ENCODE measurements around the gene CHRFAM7A. TPM values are rescaled to one million over a fixed set of nuclear protein-coding genes. Genes with fewer than 3 reads are reported as not detected.
"Not testable (repeated sequence)": the region's sequence is repeated elsewhere in the genome, so short reads cannot be mapped to it uniquely, and the experiment has no call there.

The CHRFAM7A gene
- total RNA-seq, 1 donor = 5.1 TPM

- not testable (repeated sequence) for H3K4me1 ChIP-seq (ENCODE audit: insufficient read depth, low read length); H3K4me3 ChIP-seq (ENCODE audit: low read length); H3K27me3 ChIP-seq (ENCODE audit: insufficient read depth, low read length); H3K9me3 ChIP-seq (ENCODE audit: low read depth, low read length)
Observed at GRCh38 chr15:30360990-30361389, 32.4 kb downstream of the CHRFAM7A start.

DNA sequence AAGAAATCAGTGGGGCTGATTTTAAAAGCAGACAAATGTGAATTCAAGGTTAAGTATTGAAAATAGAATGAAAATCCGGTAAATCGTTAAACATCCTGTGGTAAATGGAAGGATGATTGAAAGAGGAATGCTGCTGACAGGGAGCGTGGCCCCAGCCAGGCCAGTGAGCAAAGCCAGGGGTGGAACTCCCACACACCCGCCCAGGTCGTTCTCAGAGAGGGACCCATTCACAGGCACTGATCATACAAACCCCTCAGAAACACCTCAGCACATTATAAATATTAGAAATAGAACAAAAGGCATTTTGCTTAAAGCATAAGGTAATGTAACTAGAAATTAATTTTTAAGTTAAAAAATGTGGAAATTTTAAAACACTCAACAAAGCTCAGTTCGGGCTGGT, 38.3 kb downstream of the CHRFAM7A start:
- H3K4me3 ChIP-seq (ENCODE audit: low read length); H3K9me3 ChIP-seq (ENCODE audit: low read depth, low read length); H3K4me1 ChIP-seq (ENCODE audit: insufficient read depth, low read length); H3K27me3 ChIP-seq (ENCODE audit: insufficient read depth, low read length): not testable (repeated sequence)

DNA sequence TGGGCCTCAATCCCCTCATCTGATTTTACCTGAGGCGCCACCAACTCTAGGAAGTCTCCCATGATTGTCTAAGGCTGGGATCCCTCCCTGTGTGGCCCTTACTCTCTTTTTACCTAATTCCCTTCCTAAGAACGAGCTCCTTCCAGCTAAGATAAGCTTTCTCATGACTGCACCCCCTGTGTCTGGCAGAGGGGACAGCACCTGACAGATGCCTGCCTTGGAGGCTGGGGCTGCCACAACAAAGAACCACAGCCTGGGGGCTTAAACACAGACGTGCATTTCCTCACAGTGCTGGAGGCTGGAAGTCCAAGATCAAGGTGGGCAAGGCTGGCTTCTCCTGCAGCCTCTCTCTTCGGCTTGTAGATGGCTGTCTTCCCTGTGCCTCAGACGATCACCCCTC, 43.5 kb downstream of the CHRFAM7A start:
- not testable (repeated sequence) for H3K9me3 ChIP-seq (ENCODE audit: low read depth, low read length); H3K4me3 ChIP-seq (ENCODE audit: low read length); H3K27me3 ChIP-seq (ENCODE audit: insufficient read depth, low read length); H3K4me1 ChIP-seq (ENCODE audit: insufficient read depth, low read length)

- not testable (repeated sequence) for H3K4me1 ChIP-seq (ENCODE audit: insufficient read depth, low read length); H3K4me3 ChIP-seq (ENCODE audit: low read length); H3K27me3 ChIP-seq (ENCODE audit: insufficient read depth, low read length); H3K9me3 ChIP-seq (ENCODE audit: low read depth, low read length)
Observed at GRCh38 chr15:30336584-30336983, 56.8 kb downstream of the CHRFAM7A start.

GRCh38 chr15:30334152-30334551, 59.2 kb downstream of the CHRFAM7A start:
- H3K4me3 ChIP-seq (ENCODE audit: low read length); H3K27me3 ChIP-seq (ENCODE audit: insufficient read depth, low read length); H3K9me3 ChIP-seq (ENCODE audit: low read depth, low read length); H3K4me1 ChIP-seq (ENCODE audit: insufficient read depth, low read length): not testable (repeated sequence)

- H3K4me1 ChIP-seq (ENCODE audit: insufficient read depth, low read length); H3K9me3 ChIP-seq (ENCODE audit: low read depth, low read length); H3K27me3 ChIP-seq (ENCODE audit: insufficient read depth, low read length); H3K4me3 ChIP-seq (ENCODE audit: low read length): not testable (repeated sequence)
Observed at GRCh38 chr15:30326145-30326544, 67.2 kb downstream of the CHRFAM7A start.

DNA sequence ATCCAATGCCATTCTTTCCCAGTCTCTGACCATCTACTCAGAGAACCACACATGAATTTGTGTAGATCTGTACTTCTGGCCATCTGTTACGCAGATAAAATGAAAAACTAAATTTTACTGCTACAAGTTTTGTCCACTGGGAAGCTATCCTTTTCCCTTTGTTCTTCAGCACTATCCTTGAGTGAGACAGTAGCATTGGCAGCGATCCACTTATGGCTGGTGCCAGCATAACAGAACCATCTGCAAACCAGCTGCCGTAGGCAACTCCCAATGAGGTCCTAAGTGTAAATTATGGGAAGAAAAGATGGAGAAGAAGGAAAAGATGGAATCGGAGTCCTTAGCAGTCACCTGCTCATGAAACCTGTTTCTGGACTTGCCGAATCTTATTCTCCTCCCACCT, 72.3 kb downstream of the CHRFAM7A start:
- not testable (repeated sequence) for H3K9me3 ChIP-seq (ENCODE audit: low read depth, low read length); H3K27me3 ChIP-seq (ENCODE audit: insufficient read depth, low read length); H3K4me1 ChIP-seq (ENCODE audit: insufficient read depth, low read length); H3K4me3 ChIP-seq (ENCODE audit: low read length)

DNA sequence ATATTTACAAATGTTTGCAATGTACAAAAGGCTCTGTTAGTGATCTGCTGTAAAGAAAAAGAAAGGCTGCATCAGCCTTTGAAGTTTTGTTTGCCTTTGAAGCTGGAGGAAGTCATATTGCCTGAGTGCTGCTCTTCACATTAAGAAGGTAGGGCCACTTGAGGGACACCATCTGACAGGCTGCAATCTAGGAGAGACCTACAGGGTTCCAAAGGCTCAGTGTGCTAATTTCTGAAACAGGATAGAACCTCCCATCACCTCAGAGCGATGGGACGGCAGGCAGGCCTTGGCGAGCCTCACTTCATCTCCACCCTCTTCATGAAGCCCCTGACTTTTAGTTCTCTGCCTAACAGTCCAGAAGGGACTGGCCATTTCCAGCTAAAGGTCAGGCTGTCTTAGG, 77.6 kb downstream of the CHRFAM7A start:
- not testable (repeated sequence) for H3K4me1 ChIP-seq (ENCODE audit: insufficient read depth, low read length); H3K27me3 ChIP-seq (ENCODE audit: insufficient read depth, low read length); H3K9me3 ChIP-seq (ENCODE audit: low read depth, low read length); H3K4me3 ChIP-seq (ENCODE audit: low read length)

GRCh38 chr15:30310575-30310974, 82.8 kb downstream of the CHRFAM7A start:
- not testable (repeated sequence) for H3K4me3 ChIP-seq (ENCODE audit: low read length); H3K4me1 ChIP-seq (ENCODE audit: insufficient read depth, low read length); H3K27me3 ChIP-seq (ENCODE audit: insufficient read depth, low read length); H3K9me3 ChIP-seq (ENCODE audit: low read depth, low read length)

Other genes starting within 250 kb of the CHRFAM7A start
- gene GOLGA8R, start 20.7 kb upstream of the CHRFAM7A start, total RNA-seq = 2.2 TPM
- 1.8 TPM for gene GOLGA8Q, start 158.5 kb upstream of the CHRFAM7A start, total RNA-seq
- gene GOLGA8H, start 210.5 kb upstream of the CHRFAM7A start, total RNA-seq = 0.21 TPM